BLaER1 (cell line): ENCODE results near the gene PCDHA9.
"Not testable (repeated sequence)": the region's sequence is repeated elsewhere in the genome, so short reads cannot be mapped to it uniquely, and the experiment has no call there.

ENCODE experiments used
- H3K27ac ChIP-seq: shearing (Covaris generic); formaldehyde crosslinking; 2 replicates; pipeline ENCODE4 v1.8.1; 2022
- H3K27me3 ChIP-seq: shearing (Covaris generic); formaldehyde crosslinking; 2 replicates; pipeline ENCODE4 v1.8.1; 2022
- H3K36me3 ChIP-seq: shearing (Covaris generic); formaldehyde crosslinking; 2 replicates; pipeline ENCODE4 v1.8.1; 2022
- H3K4me1 ChIP-seq: shearing (Covaris generic); formaldehyde crosslinking; 2 replicates; pipeline ENCODE4 v1.8.1; 2022
- H3K4me2 ChIP-seq: shearing (Covaris generic); formaldehyde crosslinking; 2 replicates; pipeline ENCODE4 v1.8.1; 2022
- H3K4me3 ChIP-seq: shearing (Covaris generic); formaldehyde crosslinking; 2 replicates; pipeline ENCODE4 v1.8.1; 2022
- H3K9ac ChIP-seq: shearing (Covaris generic); formaldehyde crosslinking; 2 replicates; pipeline ENCODE4 v1.8.1; 2022
- H3K9me3 ChIP-seq: shearing (Covaris generic); formaldehyde crosslinking; 2 replicates; pipeline ENCODE4 v1.8.1; 2022
- H4K20me1 ChIP-seq: shearing (Covaris generic); formaldehyde crosslinking; 2 replicates; pipeline ENCODE4 v1.8.1; 2022
- Cebpa-rat ChIP-seq: shearing (Covaris generic); IDR thresholded peaks from 2 replicates; pipeline ENCODE4 v1.8.1; 2022

Gene PCDHA9

GRCh38 chr5:140848139-140849102 lies at the start of gene PCDHA9:
Gene PCDHA9, plus strand, starts transcription at chr5:140848382. Its CDS starts 114 bp downstream, at chr5:140848496.
- H4K20me1 ChIP-seq, H3K36me3 ChIP-seq, H3K9ac ChIP-seq, H3K4me2 ChIP-seq, H3K27ac ChIP-seq, H3K4me1 ChIP-seq, H3K4me3 ChIP-seq, H3K27me3 ChIP-seq: not testable (repeated sequence)
- H3K9me3 ChIP-seq: peaks cover 24% of the 10 kb centered on the region

- Histone ChIP-seq H3K4me2 (no peak within 1 kb of the TSS), H3K36me3 (no peaks in the 10 kb centered on the region), H3K4me1 (no peaks in the 10 kb centered on the region), H3K9ac (no peak within 1 kb of the TSS), H3K4me3 (no peak within 1 kb of the TSS), H3K27ac (no peak within 1 kb of the TSS), H3K9me3 (peaks cover 50% of the 10 kb centered on the region), H4K20me1 (no peaks in the 10 kb centered on the region), H3K27me3 (no peaks in the 10 kb centered on the region)
- no peak for TF ChIP-seq Cebpa-rat
Measured at GRCh38 chr5:140800816-140801493, 47.2 kb upstream of the PCDHA9 start, which contains the start of gene PCDHA3. Gene PCDHA3, plus strand, starts transcription at chr5:140801057.

- TF ChIP-seq Cebpa-rat: no peak
- Histone ChIP-seq H4K20me1 (no peaks in the 10 kb centered on the region), H3K9ac (no peak overlapping the region), H3K4me1 (no peaks in the 10 kb centered on the region), H3K9me3 (peaks cover 47% of the 10 kb centered on the region), H3K27ac (no peak overlapping the region), H3K27me3 (no peaks in the 10 kb centered on the region), H3K36me3 (no peaks in the 10 kb centered on the region), H3K4me2 (no peak overlapping the region), H3K4me3 (no peak overlapping the region)
Measured at GRCh38 chr5:140801494-140801841, 46.7 kb upstream of the PCDHA9 start.

GRCh38 chr5:140802381-140802780 lies 45.8 kb upstream of the PCDHA9 start:
- H3K9ac ChIP-seq, H3K4me3 ChIP-seq, H3K27ac ChIP-seq, H3K36me3 ChIP-seq, H4K20me1 ChIP-seq, H3K27me3 ChIP-seq, H3K4me1 ChIP-seq, H3K4me2 ChIP-seq: not testable (repeated sequence)
- peaks cover 47% of the 10 kb centered on the region for H3K9me3 ChIP-seq

GRCh38 chr5:140802781-140803271 lies 45.4 kb upstream of the PCDHA9 start:
- Histone ChIP-seq H4K20me1 (no peaks in the 10 kb centered on the region), H3K36me3 (no peaks in the 10 kb centered on the region), H3K9ac (no peak overlapping the region), H3K27me3 (no peaks in the 10 kb centered on the region), H3K9me3 (peaks cover 50% of the 10 kb centered on the region), H3K4me1 (no peaks in the 10 kb centered on the region), H3K4me2 (no peak overlapping the region), H3K27ac (no peak overlapping the region), H3K4me3 (no peak overlapping the region)
- no peak for TF ChIP-seq Cebpa-rat

- H3K4me2 ChIP-seq: no peak within 1 kb of the TSS
Measured at GRCh38 chr5:140806834-140807775, 41.1 kb upstream of the PCDHA9 start, which contains the start of gene PCDHA4. Gene PCDHA4, plus strand, starts transcription at chr5:140807068.

GRCh38 chr5:140808241-140808888 lies 39.8 kb upstream of the PCDHA9 start:
- H3K4me3 ChIP-seq, H3K4me2 ChIP-seq, H3K4me1 ChIP-seq, H4K20me1 ChIP-seq, H3K27me3 ChIP-seq, H3K9ac ChIP-seq, H3K27ac ChIP-seq, H3K36me3 ChIP-seq: not testable (repeated sequence)
- peaks cover 36% of the 10 kb centered on the region for H3K9me3 ChIP-seq

More at GRCh38 chr5:140806834-140807775, 41.1 kb upstream of the PCDHA9 start, which contains the start of gene PCDHA4:
- Histone ChIP-seq H3K27me3 (no peaks in the 10 kb centered on the region), H3K27ac (no peak within 1 kb of the TSS), H4K20me1 (no peaks in the 10 kb centered on the region), H3K36me3 (no peaks in the 10 kb centered on the region), H3K9ac (no peak within 1 kb of the TSS), H3K9me3 (peaks cover 48% of the 10 kb centered on the region), H3K4me1 (no peaks in the 10 kb centered on the region), H3K4me3 (no peak within 1 kb of the TSS)
- no peak for TF ChIP-seq Cebpa-rat

GRCh38 chr5:140808889-140809291 lies 39.3 kb upstream of the PCDHA9 start:
- Histone ChIP-seq H3K27me3 (no peaks in the 10 kb centered on the region), H3K4me2 (no peak overlapping the region), H3K27ac (no peak overlapping the region), H3K36me3 (no peaks in the 10 kb centered on the region), H3K4me1 (no peaks in the 10 kb centered on the region), H3K9me3 (peaks cover 31% of the 10 kb centered on the region), H4K20me1 (no peaks in the 10 kb centered on the region), H3K4me3 (no peak overlapping the region), H3K9ac (no peak overlapping the region)
- no peak for TF ChIP-seq Cebpa-rat
